H1 (cell line): ENCODE results near the gene ZSCAN1. TPM values are rescaled to one million over a fixed set of nuclear protein-coding genes. Genes with fewer than 3 reads are reported as not detected.

Source experiments
- CTCF ChIA-PET: fragments of 300-600 bp; sonication (Branson Sonifier 250); formaldehyde crosslinking; loops from one replicate; lab custom pipeline; 2021; ENCODE audit not compliant: partially characterized antibody; lab: Charles Lee
- POLR2A ChIA-PET: fragments of 300-600 bp; sonication (Branson Sonifier 250); formaldehyde crosslinking; loops from one replicate; lab custom pipeline; 2021; ENCODE audit warnings: inconsistent platforms; ENCODE audit not compliant: partially characterized antibody; lab: Charles Lee
- DNase-seq, 2 experiments: peaks; one replicate each; pipeline versions ENCODE4 v3.0.0 to v3.0.0-alpha.2; 2010 to 2022; ENCODE audit warnings: low spot score in 2 of 2, low read depth in 1 of 2, mixed read lengths in 1 of 2
- FAIRE-seq: peaks from 2 replicates; lab custom pipeline; 2011; peaks lifted over from hg19 to GRCh38; lab: Jason Lieb, UNC
- H2AFZ ChIP-seq: 2 replicates; pipeline ENCODE4 v1.8.1; 2012; ENCODE audit warnings: low read length, inconsistent platforms
- H2AK5ac ChIP-seq: 2 replicates; pipeline ENCODE4 v1.6.1; 2013; ENCODE audit warnings: low read depth, low read length
- H2BK120ac ChIP-seq: replicated peaks from 2 replicates; pipeline ENCODE3; 2013; ENCODE audit warnings: low read depth, low read length, inconsistent platforms
- H2BK12ac ChIP-seq: 2 replicates; pipeline ENCODE4 v1.6.1; 2013; ENCODE audit warnings: low read depth, low read length
- H2BK15ac ChIP-seq: 2 replicates; pipeline ENCODE4 v1.6.1; 2013; ENCODE audit warnings: low read length
- H2BK20ac ChIP-seq: 2 replicates; pipeline ENCODE4 v1.6.1; 2013; ENCODE audit warnings: low read length
- H2BK5ac ChIP-seq: 2 replicates; pipeline ENCODE4 v1.6.1; 2013; ENCODE audit warnings: low read depth, low read length
- H3K14ac ChIP-seq: 2 replicates; pipeline ENCODE4 v1.6.1; 2013; ENCODE audit warnings: inconsistent platforms; ENCODE audit not compliant: insufficient read length
- H3K18ac ChIP-seq: 2 replicates; pipeline ENCODE4 v1.6.1; 2013; ENCODE audit warnings: low read length; ENCODE audit errors: extremely low read depth
- H3K23ac ChIP-seq: 2 replicates; pipeline ENCODE4 v1.6.1; 2013; ENCODE audit warnings: inconsistent platforms; ENCODE audit not compliant: insufficient read length
- H3K23me2 ChIP-seq: 2 replicates; pipeline ENCODE4 v1.6.1; 2013; ENCODE audit warnings: low read depth, low read length
- H3K27ac ChIP-seq: 2 replicates; pipeline ENCODE4 v1.6.1; 2011; ENCODE audit warnings: low read depth, low read length, inconsistent platforms
- H3K27me3 ChIP-seq, 4 experiments: replicated peaks in 1 of 4; 1 replicate in 1 of 4; 2 replicates in 3 of 4; pipeline versions ENCODE4 v1.6.1 to v1.8.1; 2011 to 2013; ENCODE audit warnings: low read length in 3 of 4, mild to moderate bottlenecking in 3 of 4, inconsistent platforms in 2 of 4, mixed read lengths in 2 of 4, moderate library complexity in 1 of 4; ENCODE audit not compliant: control insufficient read depth in 3 of 4, insufficient read depth in 3 of 4; ENCODE audit errors: extremely low read depth in 1 of 4
- H3K36me3 ChIP-seq, 4 experiments: 2 replicates each; pipeline versions ENCODE4 v1.6.1 to v1.8.1; 2011 to 2013; ENCODE audit warnings: mild to moderate bottlenecking in 4 of 4, low read length in 3 of 4, moderate library complexity in 2 of 4, control low read depth in 1 of 4, inconsistent platforms in 1 of 4; ENCODE audit not compliant: insufficient read depth in 4 of 4, control insufficient read depth in 2 of 4
- H3K4ac ChIP-seq: replicated peaks from 2 replicates; pipeline ENCODE3; 2013; ENCODE audit warnings: low read length, low read depth, mixed read lengths, inconsistent platforms; ENCODE audit not compliant: insufficient read length
- H3K4me1 ChIP-seq, 4 experiments: replicated peaks in 1 of 4; 1 replicate in 1 of 4; 2 replicates in 3 of 4; pipeline versions ENCODE4 v1.6.1 to v1.8.1; 2011 to 2013; ENCODE audit warnings: low read length in 3 of 4, inconsistent platforms in 2 of 4, mixed read lengths in 1 of 4; ENCODE audit not compliant: insufficient read depth in 4 of 4, control insufficient read depth in 3 of 4
- H3K4me2 ChIP-seq, 2 experiments: 2 replicates each; pipeline versions ENCODE4 v1.6.1 to v1.8.1; 2011 to 2013; ENCODE audit warnings: low read depth in 2 of 2, low read length in 2 of 2, control low read depth in 1 of 2, inconsistent platforms in 1 of 2, mild to moderate bottlenecking in 1 of 2; ENCODE audit not compliant: insufficient read depth in 1 of 2
- H3K4me3 ChIP-seq, 4 experiments: fragments of 200-600, 300-600 bp in 1 of 4; sonication (generic), shearing (Covaris generic), sonication (Bioruptor Twin) in 1 of 4; 2 replicates each; pipeline versions ENCODE4 v1.5.1 to v1.8.1; 2011 to 2016; ENCODE audit warnings: low read length in 4 of 4, low read depth in 3 of 4, control low read depth in 2 of 4, inconsistent platforms in 2 of 4, mild to moderate bottlenecking in 2 of 4, mixed read lengths in 1 of 4, moderate library complexity in 1 of 4; ENCODE audit not compliant: insufficient read depth in 2 of 4; ENCODE audit errors: extremely low read depth in 1 of 4
- H3K56ac ChIP-seq: replicated peaks from 2 replicates; pipeline ENCODE3; 2013; ENCODE audit warnings: low read depth, mild to moderate bottlenecking, mixed read lengths, low read length, inconsistent platforms; ENCODE audit not compliant: insufficient read length
- H3K79me1 ChIP-seq: 2 replicates; pipeline ENCODE4 v1.6.1; 2013; ENCODE audit warnings: low read depth, low read length, control low read depth
- H3K79me2 ChIP-seq, 2 experiments: 2 replicates each; pipeline versions ENCODE4 v1.6.1 to v1.8.1; 2012 to 2013; ENCODE audit warnings: low read length in 2 of 2, mild to moderate bottlenecking in 2 of 2, inconsistent platforms in 1 of 2; ENCODE audit not compliant: insufficient read depth in 2 of 2, control insufficient read depth in 1 of 2
- H3K9ac ChIP-seq, 4 experiments: replicated peaks in 1 of 4; 1 replicate in 1 of 4; 2 replicates in 3 of 4; pipeline versions ENCODE4 v1.6.1 to v1.8.1; 2011 to 2013; ENCODE audit warnings: low read depth in 3 of 4, low read length in 3 of 4, control low read depth in 2 of 4, mild to moderate bottlenecking in 2 of 4, moderate library complexity in 2 of 4, inconsistent platforms in 1 of 4; ENCODE audit errors: extremely low read depth in 1 of 4
- H3K9me3 ChIP-seq, 2 experiments: 2 replicates each; pipeline versions ENCODE4 v1.6.1 to v1.8.1; 2012 to 2013; ENCODE audit warnings: mild to moderate bottlenecking in 2 of 2, moderate library complexity in 2 of 2, control low read depth in 1 of 2, inconsistent platforms in 1 of 2, low read depth in 1 of 2, low read length in 1 of 2, mixed read lengths in 1 of 2; ENCODE audit not compliant: insufficient read depth in 2 of 2
- H4K20me1 ChIP-seq, 2 experiments: replicated peaks in 1 of 2; 2 replicates each; pipeline versions ENCODE3 to v1.8.1; 2011 to 2013; ENCODE audit warnings: inconsistent platforms in 2 of 2, low read length in 2 of 2, mild to moderate bottlenecking in 1 of 2; ENCODE audit not compliant: insufficient read depth in 2 of 2, control insufficient read depth in 1 of 2
- H4K5ac ChIP-seq: 2 replicates; pipeline ENCODE4 v1.6.1; 2013; ENCODE audit warnings: low read length, low read depth, mixed read lengths, inconsistent platforms; ENCODE audit not compliant: insufficient read length
- H4K8ac ChIP-seq: 2 replicates; pipeline ENCODE4 v1.8.0; 2013; ENCODE audit warnings: mild to moderate bottlenecking, moderate library complexity, low read length, inconsistent platforms; ENCODE audit not compliant: insufficient read depth; ENCODE audit errors: extremely low read depth
- H4K91ac ChIP-seq: replicated peaks from 2 replicates; pipeline ENCODE3; 2013; ENCODE audit warnings: low read length, mixed read lengths, inconsistent platforms; ENCODE audit not compliant: insufficient read length
- EGR1 ChIP-seq: IDR thresholded peaks from 2 replicates; pipeline ENCODE4 v1.6.1; 2011; ENCODE audit warnings: low read depth, low read length, borderline replicate concordance
- HDAC6 ChIP-seq: IDR thresholded peaks from one replicate; pipeline ENCODE4 v1.7.1; 2012; ENCODE audit warnings: low read depth, mild to moderate bottlenecking, inconsistent platforms, low read length, moderate library complexity
- POLR2A ChIP-seq, 2 experiments: IDR thresholded peaks; 1 replicate in 1 of 2; 2 replicates in 1 of 2; pipeline ENCODE4 v1.6.1; 2011; ENCODE audit warnings: low read depth in 2 of 2, low read length in 2 of 2, mild to moderate bottlenecking in 2 of 2; ENCODE audit errors: control extremely low read depth in 1 of 2
- RBBP5 ChIP-seq: IDR thresholded peaks from 2 replicates; pipeline ENCODE4 v1.7.1; 2012; ENCODE audit warnings: low read depth, mild to moderate bottlenecking, inconsistent platforms, low read length, moderate library complexity, borderline replicate concordance
- SRF ChIP-seq: IDR thresholded peaks from 2 replicates; pipeline ENCODE4 v1.6.1; 2011; ENCODE audit warnings: mild to moderate bottlenecking, low read depth, low read length, moderate library complexity
- WGBS, 2 experiments: shearing (Covaris generic) in 1 of 2; methylation state at CpG; one replicate each; pipeline versions ENCODE4 v1.1.6 to v1.1.7; 2013 to 2015; ENCODE audit warnings: low lambda C conversion rate in 2 of 2, mixed read lengths in 2 of 2, inconsistent platforms in 1 of 2, low coverage in 1 of 2, missing lambda C conversion rate in 1 of 2; ENCODE audit not compliant: insufficient replicate concordance in 2 of 2, insufficient coverage in 1 of 2, insufficient read length in 1 of 2; ENCODE audit errors: extremely low coverage in 1 of 2, missing lambda C conversion rate in 1 of 2; 5-methylcytosine and 5-hydroxymethylcytosine counted together
- polyA plus RNA-seq, 7 experiments: library from polyadenylated mRNA; depleted of rRNA in 3 of 7; stranded (reverse) in 5 of 7; unstranded in 2 of 7; fragments of >200 nt in 5 of 7; fragments of 200-250 nt in 2 of 7; gene quantifications; 1 replicate in 5 of 7; 2 replicates in 1 of 7; 4 replicates in 1 of 7; pipeline versions ENCODE4 v1.2.1 to v1.2.3, GENCODE V29; 2011 to 2013; ENCODE audit warnings: missing spikeins in 2 of 7, mixed read lengths in 2 of 7
- total RNA-seq: library from RNA; stranded (reverse); fragmentation: NEBNext Ultra II Directional; extraction: Animal tissue kit (Norgen Biotek cat#: 25700); gene quantifications from 2 replicates; pipeline ENCODE4 v1.2.1, GENCODE V29; 2021
- TF ChIP-seq, protein P1 (sequence below): IDR thresholded peaks from 2 replicates; pipeline ENCODE4 v1.6.1; 2012; ENCODE audit warnings: inconsistent platforms

ZSCAN1 gene
- total and polyA plus RNA-seq, 2 of the 8 experiments (the other 6 are each of a cell fraction or from before 2014, with no cell fraction given): 1.2 to 4.3 TPM

- Histone ChIP-seq H3K79me2 (no peaks in the 10 kb centered on the region), H3K79me1 (no peaks in the 10 kb centered on the region), H2BK120ac (no peak overlapping the region), H2BK5ac (no peak overlapping the region), H2BK20ac (no peak overlapping the region), H4K20me1 (peaks cover 0 to 3% of the 10 kb centered on the region in 2 experiments), H3K27ac (no peak overlapping the region), H3K4me2 (no peak overlapping the region), H3K23ac (no peak overlapping the region), H3K23me2 (no peaks in the 10 kb centered on the region), H4K91ac (no peak overlapping the region), H2BK15ac (no peak overlapping the region), H2AK5ac (no peak overlapping the region), H4K8ac (peak overlapping the region; percentile 65; the same call in 1 of the 2 replicates), H3K4ac (no peak overlapping the region), H2AFZ (no peak overlapping the region), H3K14ac (no peak overlapping the region), H3K27me3 (no peaks in the 10 kb centered on the region), H3K4me1 (0 out of 7 replicates have a peak, but pooled peaks cover 0 to 2% (median 0%) of the 10 kb centered on the region in 4 experiments), H3K36me3 (peaks cover 2 to 34% (median 16%) of the 10 kb centered on the region in 4 experiments; a peak in 7 of 8 replicates), H2BK12ac (no peak overlapping the region), H3K9me3 (no peaks in the 10 kb centered on the region; a peak in 1 of 4 replicates), H3K56ac (no peak overlapping the region), H4K5ac (no peak overlapping the region), H3K9ac (no peak overlapping the region), H3K18ac (no peak overlapping the region), H3K4me3 (no peak overlapping the region)
- TF ChIP-seq, protein P1, sequence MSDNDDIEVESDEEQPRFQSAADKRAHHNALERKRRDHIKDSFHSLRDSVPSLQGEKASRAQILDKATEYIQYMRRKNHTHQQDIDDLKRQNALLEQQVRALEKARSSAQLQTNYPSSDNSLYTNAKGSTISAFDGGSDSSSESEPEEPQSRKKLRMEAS: no peak
- TF ChIP-seq EGR1 (no peak), SRF (no peak), POLR2A (IDR thresholded peaks at IDR 0.05; ENCODE audit: control extremely low read depth in 1 of 2, low read depth in 2 of 2, low read length in 2 of 2) (0 out of 3 replicates have a peak, but pooled peaks of 1 of the 2 experiments have one; percentile 21), RBBP5 (no peak), HDAC6 (no peak)
- FAIRE-seq (no peak), DNase-seq (no peak)
- POLR2A ChIA-PET: interaction anchor here (0.6 to 4.4 kb wide), 7 partner anchors 8 to 149 kb away, joined by 3 to 19 read pairs (median 6); partner anchors contain the start of gene ZSCAN18
- 94% methylated on average over 18 of the region's 23 CpGs; no CpG with 5 or more reads in 1 of the 2 experiments for WGBS, 2 experiments
- CTCF ChIA-PET: interaction anchor here (0.7 kb wide), 1 partner anchor 32 kb away, joined by 3 read pairs; no protein-coding TSS in a partner anchor
Measured at GRCh38 chr19:58086825-58087710, 53.2 kb downstream of the ZSCAN1 start.
